Occipital lobe (tissue), 2 donors: Measurements from ENCODE around the gene GCN1. TPM values are rescaled to one million over a fixed set of nuclear protein-coding genes. Genes with fewer than 3 reads are reported as not detected.

ENCODE experiments used
- DNase-seq: peaks from one replicate; lab custom pipeline; 2025; lab: John Stamatoyannopoulos, UW
- total RNA-seq: library from RNA; depleted of rRNA; stranded (reverse); fragments of >200 nt; gene quantifications from one replicate; pipeline ENCODE4 v1.2.3, GENCODE V29; 2014

The GCN1 gene
- total RNA-seq, 1 donor from 2014 or later: 53.7 TPM

DNA sequence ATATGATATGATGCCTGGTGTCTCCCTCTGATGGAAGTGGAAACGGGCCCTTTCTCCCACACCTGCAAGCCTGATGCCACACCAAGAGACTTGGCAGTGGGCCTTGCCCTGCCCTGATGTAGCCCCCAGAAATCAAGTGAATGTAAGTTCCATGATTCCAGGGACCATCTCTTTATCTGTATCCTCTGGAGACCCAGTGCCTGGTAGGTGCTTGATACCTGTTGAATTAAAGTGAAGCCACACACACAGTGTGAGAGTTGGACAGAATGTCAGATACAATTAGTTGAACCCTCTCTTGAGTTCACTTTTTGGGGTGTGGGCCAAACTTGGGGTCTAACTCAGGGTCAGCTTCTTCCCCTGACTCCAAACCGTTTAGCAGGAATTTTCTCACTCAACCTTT is 73.2 kb downstream of the GCN1 start:
- no peak for DNase-seq

DNA sequence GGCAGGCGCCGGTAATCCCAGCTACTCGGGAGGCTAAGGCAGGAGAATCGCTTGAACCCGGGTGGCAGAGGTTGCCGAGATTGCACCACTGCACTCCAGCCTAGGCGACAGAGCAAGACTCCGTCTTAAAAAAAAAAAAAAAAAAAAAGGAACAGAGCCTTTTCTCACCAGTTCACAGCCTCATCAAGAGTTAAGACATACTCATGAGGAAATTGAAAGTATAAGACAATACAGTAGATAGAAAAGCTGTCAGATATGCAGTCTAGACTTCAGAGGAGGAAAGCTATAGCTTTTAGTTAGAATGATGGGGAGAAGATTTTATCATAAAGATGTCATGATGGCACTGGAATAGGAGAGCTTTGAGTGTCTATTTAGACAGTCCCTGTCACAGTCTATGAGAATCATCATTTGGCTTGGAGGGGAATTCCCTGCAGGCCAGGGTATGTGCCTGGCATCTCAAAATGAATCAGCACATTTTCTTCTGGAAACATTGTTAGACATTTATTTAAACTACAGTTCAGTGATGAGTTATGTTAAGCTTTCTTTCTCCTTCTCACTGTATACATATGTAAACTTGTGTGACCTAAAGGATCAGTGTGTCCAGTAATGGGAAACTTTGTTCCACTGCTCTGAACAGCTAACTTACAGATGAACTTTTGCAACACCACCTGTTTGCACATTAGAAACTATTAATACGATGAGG is 75.1 kb downstream of the GCN1 start:
- DNase-seq: no peak

DNA sequence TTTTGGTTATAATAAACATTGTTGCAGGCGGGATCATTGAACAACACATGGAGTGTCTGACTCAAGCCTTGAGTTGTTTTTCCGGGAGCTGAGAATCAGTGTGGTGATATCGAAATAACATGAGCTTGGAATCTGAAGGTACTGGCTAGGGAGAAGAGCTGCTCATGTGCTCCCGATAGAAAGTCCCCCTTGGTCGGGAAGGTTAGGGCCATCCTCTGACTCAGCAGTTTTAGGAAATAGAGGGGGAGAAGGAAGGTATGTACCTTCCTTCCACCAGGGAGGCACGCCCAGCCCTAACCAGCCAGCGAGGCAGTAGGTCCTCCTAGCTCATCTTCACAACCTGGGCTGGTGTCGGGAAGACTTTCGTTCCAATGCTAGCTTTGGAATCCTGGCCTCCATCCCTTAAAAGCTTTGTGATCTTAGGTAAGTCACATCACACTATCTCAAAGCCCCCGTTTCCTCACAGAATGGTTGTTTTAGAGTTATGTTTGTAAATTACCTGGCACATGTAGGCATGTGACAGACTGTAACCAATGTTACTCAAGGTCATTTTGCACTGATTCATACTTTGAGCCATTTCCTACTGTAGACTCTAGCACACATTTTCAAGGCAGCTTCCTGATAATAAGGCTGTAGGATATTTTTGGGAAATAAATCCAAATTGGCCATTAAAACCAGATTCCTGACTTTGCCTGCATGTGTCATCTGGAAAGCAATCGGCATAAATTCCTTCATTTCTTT is 76.0 kb downstream of the GCN1 start:
- no peak for DNase-seq

DNA sequence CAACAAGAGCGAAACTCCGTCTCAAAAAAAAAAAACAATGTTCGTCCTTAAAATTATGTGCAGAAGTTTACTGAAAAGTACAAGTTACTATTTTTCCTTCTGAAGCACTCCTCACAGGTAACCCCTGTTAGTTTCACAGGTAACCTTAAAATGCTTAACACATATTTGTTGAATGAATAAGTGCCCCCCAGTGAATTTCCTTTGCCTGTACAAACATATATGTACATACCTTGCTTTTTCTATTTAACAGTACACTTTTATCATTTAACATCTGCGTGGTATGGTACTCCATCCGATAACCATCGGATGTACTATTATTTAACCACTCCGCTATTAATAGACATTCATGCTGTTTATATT is 76.6 kb downstream of the GCN1 start:
- DNase-seq: no peak

DNA sequence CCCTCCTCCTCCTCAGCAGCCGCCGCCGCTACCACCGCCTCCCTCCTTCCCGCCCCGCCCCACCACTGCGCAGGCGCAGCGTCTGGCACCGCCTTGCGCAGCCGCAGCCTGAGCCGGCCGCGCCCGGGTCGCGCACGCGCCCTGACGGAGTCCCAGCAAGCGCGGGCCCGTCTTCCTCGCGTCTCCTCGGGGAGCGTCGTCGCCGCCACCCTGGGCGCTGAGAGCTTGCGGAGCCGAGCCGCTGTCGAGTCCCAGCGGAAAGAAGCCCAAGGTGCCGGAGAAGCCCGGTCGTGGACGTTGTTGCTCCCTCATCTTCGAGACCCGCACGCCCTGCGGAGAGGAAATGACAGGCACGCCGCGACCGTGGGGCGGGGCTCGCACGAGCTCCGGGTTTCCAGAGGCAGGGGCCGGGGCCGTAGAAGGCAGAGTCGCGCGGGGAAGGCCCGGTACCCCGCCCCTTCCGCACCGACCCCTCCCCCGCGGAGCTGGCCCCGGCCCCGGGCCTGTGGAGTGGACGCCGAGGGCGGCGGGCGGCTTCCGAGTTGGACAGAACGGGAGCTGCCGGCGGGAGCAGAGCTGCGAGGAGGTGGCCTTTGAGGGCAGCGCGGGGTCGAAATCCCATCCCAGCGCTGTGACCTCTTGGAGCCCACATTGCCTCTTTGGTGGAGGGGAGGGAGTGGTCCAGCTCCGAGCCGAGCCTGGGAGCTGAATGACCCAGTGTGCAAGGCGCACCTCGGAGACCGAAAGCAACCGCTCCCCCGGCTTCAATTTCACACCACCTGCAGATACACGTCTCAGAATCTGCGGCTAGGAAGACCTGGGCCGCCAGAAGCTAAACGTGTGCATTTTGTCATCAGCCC is 77.5 kb downstream of the GCN1 start:
- DNase-seq: peak; percentile 88

DNA sequence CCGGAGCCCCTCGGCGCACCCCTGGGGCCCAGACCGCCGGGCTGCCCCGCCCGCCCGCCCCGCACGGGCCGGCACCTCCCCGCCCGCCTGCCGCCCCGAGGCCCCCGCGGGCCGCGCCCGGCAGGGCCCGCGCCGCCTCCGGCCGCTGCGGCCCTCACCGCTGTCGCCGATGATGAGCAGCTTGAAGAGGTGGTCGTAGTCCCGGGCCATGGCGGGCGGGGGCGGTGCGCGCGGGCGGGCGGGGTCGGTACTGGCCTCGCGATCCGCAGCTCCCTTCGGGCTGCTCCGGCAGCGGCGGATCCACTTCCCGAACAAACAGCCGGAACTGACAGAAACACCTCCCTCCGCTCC is 78.1 kb downstream of the GCN1 start, which contains the start of gene RAB35:
RAB35 (minus strand) TSS at position 313 of the 351 bp plus-strand sequence; CDS start at position 210, 103 bp downstream.
- no peak for DNase-seq

DNA sequence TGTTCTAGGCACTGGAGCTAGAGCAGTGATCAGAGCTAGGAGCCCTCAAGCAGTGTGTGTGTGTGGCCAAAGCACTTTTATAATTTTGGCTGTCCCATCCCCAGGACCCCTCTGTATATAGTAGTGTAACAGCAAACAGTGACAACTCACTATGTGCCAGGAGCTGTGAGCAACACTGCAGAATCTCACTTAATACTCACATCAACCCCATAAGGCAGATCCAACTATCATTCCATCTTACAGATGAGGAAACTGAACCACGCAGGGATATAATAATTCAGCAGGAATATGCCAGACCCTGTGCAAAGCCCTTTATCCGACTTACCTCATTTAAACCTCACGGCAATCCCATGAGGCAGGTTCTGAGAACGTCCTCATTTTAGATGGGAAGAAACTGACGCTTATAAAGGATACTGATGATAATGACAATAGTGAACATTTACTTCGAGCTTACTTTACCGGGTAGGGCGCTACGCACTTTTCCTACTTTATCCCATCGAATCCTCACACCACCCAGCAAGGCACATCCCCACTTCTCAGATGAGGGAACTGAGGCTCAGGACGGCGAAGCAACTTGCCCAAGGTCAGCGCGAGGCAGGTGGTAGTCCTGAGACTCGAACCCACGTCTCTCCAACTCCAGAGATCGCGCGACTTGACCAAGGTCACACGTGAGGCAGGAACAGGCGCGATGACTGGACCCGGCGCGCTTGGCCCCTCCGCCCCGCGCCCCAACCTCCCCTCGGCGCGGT is 78.6 kb downstream of the GCN1 start:
- no peak for DNase-seq

DNA sequence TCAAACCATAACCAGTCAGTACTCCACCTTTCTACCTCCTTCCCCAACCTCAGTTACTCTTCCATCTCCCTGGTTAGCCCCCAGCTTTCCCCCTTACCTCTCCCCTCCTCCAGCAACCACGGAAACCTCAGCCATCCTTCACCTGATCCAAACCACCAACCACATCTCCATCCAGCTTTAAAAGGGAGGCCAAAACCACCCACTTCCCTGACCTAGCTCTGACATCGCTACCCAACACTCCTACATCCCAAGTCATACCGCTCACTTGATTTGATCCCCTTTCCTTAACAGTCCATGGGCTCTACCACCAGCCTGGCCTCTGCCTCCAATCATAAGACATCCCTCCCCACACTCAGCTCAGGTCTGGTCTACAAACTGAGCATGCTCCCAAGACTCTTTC is 79.4 kb downstream of the GCN1 start:
- DNase-seq: no peak

DNA sequence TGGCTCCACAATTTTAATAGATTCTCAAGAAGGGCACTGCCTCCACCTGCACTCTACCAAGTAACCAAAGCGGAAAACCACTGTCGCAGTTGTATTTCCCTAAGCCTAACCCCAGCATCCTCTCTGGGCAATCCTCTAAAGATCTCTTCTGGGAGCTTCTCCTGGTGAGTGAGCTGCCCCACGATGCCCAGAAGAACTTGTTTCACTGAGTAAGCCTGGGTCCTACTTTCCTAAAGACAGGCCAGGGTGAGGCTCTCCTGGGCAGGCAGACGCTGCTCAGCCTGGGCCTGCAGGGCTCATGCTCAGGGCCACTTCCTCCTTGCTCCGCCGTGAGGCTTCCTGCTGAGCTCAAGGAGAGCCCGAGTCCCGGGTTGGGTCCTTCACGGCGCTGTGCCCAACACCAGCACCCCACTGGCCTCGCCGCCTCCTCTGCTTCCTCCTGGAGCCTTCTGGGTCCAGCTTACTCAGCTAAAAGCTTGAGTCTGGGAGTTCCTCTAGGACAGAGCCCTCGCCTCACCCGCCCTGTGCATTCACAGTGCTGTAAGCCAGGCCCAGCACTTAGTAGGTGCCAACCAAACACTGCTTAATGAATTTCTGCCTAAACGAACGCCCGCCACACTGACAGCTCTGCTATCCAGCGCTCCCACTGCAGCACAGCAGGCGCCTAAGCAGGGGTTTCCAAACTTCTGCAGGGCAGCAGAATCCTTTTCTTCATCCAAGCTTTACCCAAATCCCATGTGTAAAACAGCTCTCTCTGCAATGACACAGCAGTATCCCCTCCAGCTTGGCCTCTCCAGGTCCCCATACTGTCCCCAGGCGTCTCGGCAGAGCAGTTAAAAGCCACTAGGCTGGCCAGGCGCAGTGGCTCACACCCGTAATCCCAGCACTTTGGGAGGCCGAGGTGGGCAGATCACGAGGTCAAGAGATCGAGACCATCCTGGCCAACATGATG is 83.7 kb downstream of the GCN1 start:
- no peak for DNase-seq

DNA sequence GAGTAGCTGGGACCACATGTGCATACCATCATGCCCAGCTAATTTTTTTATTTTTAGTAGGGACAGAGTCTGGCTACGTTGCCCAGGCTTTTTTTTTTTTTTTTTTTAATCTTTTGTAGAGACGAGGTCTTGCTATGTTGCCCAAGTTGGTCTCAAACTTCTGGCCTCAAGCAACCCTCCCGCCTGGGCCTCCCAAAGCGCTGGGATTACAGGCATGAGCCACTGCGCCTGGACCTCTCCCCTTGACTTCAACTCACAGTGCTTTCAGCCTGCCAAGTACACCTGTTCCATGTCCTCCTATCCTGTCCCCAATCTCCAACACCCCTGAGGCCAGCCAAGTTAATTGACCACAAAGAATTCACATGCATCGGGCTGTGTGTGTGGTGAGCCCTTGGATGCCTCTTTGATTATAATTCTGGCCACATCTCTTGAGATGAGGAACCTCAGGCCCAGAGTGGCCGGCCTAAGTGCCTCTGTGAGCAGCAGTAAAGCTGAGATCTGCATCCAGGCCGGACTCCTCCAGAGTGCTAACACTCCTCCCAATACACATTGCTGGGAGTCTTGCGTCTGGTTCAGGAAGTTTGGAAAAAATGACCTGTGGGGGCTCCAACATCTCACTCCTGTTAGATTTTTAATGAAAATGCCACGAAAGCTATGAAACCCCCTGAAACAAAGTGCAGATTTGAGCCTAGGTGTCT is 84.8 kb downstream of the GCN1 start:
- no peak for DNase-seq

DNA sequence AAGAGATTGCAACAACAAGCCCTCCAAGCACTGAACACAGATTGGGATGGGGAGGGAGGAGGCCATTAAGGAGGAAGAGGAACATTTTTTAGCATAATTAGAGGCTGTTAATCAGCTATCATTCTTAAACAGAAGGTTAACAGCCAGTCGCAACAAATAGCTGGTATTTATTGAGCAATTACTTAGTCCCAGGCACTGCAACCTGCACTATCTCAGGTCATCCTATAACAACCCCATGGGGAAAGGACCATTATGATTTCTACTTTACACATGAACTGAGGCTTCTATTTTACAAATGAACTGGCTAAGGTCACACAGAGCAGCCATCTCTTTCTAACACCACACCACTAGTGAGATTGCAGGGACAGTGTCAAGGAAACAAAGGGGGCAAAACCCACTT is 88.4 kb downstream of the GCN1 start:
- DNase-seq: no peak

DNA sequence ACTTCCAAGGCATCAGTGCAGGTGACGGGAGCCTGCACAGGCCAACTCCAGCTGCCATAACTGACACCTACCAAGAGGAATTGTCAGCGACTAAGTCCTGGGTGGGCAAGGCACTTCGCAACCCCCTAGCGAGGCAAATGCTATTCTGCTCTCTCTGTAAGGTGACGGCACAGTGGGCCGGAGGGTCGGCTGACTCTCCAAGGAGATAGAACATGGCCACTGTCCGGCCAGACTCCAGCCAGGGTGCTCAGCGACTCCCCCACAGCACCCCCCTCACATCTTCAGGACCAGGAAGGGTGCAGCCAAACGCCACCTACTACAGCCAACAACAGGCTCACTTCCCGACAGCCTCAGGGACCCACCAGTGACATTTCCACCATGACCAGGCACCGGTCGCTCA is 91.1 kb downstream of the GCN1 start:
- DNase-seq: no peak

DNA sequence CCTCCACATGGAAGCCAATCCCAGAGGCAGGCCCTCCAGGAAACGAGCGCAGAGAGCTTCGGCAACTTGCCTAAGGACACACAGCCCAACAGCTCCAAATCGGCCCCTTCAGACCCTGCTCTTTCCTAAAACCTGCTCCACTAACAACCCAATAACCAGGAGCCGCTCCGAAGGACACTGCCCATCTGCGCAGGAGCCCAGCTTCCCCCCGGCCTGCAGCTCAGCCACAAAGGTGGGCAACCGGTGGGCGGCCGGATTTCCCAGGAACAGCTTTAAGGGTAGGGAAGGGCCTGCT is 91.5 kb downstream of the GCN1 start:
- no peak for DNase-seq

DNA sequence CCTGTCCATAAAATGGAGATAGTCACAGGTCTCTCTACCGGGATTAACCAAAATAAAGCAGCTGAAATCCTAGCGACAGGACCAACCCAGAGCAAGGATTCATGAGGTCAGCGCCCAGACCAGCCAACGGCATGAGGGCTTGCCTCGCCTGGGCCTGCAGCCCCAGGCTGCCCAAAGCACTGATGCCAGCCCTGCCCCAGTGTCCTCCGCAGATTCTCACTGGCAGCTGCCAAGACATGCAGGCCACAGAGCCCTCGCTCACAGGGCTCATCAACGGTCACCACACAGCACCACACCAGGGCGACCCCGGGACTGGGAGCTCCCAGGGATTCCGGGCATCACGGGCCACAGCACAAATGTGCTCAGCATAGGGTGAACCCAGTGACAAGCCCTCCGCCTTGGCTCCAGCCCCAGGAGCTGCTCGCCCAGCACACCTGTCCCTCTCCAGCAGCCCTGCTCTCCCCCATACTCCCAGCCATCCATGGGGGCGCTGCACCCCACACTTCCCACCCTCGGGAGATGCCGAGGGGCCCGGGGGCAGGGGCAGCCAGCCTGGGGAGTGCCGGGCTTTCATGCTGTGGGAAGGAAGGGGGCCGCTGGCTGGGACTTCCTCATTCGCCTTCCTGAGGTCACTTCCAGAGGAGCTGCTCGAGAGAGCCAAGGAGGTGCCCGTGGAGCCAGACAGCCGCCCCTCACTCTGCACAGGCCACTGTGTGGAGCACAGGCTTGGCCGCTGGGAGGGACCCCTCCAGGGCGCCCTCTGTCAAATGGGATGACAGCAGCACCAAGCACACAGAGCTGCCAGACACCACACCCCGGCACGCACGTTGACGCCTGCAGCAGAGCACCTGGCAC is 92.1 kb downstream of the GCN1 start:
- no peak for DNase-seq

DNA sequence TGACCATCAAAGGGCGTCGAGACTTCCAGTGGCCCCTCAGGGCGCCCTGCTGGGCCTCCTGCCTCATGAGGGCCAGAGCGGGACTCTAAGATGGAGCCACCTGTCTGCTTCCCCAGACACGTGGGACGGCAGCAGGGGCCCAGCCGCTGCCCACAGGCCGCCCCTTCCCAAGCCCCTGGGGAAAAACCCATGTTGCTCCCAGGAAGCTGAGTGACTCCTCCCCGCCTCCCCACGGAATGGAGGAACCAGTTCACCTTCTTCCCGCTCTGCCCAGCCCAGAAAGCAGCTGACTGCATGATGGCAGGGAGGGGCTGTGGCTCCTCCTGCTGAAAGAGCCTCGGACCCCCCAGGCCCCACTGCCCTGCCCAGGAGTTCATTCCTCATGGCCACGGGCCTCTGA is 92.9 kb downstream of the GCN1 start:
- no peak for DNase-seq

DNA sequence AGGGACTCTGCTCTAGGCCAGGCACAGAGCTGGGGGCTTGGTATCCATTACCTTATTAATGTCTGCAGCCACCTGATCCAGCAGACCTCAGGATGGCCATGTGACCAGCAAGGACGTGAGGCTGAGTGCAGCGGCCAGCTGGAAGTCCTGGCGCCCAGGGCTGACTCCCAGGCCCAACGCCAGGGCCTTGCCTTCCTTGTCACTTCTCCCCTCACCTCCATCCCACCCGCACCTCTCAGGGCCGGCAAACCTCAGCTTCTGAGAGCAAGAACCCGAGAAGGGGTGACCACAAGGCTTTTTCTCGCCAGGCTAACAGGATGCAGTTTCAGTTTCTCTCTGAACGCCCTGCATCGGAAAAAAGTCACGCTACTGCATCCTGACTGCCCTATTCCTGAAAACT is 93.3 kb downstream of the GCN1 start:
- no peak for DNase-seq

DNA sequence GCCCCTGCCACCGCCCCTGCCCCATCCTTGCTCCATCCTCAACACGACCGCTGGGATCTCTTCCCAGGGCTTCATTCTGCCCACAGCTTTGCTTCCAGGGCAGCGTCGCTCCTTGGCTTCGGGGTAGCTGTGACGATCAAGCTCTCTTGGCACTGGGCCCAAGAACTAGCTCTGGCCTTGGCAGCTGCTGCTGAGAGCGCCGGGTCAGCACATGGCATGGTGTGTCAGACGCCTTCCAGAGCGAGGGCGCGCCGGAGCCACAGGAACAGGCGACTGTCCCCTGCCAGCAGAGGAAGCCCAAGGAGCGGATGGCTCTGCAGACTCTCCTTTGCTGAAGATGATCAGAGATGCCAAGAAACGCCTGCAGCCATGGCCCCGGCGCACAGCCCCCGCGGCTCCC is 93.9 kb downstream of the GCN1 start:
- peak; percentile 70 for DNase-seq

DNA sequence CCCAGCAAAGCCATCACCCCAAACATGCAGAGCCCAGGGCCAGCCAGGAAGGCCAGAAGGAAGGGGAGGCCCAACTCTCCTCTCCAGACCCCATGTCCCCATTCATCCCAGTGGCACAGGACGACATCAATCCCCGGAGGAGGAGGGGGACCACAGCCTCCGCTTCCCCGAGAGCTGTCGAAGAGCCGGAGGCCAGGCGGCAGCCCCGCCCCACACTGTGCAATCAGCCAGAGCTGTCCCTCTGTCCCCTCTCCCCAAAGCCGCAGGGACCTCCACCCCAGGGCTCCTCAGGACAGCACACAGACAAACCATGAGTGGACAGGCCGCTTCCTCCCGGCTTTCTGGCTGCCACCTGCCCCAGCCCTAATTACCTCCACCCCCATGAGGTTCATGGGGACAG is 94.8 kb downstream of the GCN1 start:
- DNase-seq: no peak
